Measurements from ENCODE around the gene NFE2L2.

DNA sequence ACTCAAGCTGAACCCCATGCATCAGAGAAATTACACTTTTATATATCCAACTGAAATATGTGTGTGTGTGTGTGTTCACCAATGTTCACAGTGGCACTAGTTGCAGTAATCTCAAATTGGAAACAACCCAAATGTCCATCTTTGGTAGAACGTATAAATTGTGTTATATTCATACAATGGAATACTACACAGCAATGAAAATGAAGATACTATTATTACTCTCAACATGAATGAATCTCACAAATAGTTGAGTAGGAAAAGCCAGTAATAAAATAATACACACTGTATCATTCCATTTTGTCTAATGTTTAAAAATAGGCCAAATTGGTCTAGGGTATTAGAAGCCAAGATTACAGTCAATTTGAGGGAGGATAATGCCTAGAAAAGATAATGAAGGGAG, 48.0 kb upstream of the NFE2L2 start:
- TF ChIP-seq, protein P1, sequence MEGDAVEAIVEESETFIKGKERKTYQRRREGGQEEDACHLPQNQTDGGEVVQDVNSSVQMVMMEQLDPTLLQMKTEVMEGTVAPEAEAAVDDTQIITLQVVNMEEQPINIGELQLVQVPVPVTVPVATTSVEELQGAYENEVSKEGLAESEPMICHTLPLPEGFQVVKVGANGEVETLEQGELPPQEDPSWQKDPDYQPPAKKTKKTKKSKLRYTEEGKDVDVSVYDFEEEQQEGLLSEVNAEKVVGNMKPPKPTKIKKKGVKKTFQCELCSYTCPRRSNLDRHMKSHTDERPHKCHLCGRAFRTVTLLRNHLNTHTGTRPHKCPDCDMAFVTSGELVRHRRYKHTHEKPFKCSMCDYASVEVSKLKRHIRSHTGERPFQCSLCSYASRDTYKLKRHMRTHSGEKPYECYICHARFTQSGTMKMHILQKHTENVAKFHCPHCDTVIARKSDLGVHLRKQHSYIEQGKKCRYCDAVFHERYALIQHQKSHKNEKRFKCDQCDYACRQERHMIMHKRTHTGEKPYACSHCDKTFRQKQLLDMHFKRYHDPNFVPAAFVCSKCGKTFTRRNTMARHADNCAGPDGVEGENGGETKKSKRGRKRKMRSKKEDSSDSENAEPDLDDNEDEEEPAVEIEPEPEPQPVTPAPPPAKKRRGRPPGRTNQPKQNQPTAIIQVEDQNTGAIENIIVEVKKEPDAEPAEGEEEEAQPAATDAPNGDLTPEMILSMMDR (conservative IDR thresholded peaks at IDR 0.05; ENCODE audit: low read length), result no peak
- TF ChIP-seq EZH2phosphoT487 (IDR thresholded peaks at IDR 0.05; ENCODE audit: borderline replicate concordance), result no peak

All from Loucy (cell line).